H9 (cell line): Measurements from ENCODE around the gene SYT7. TPM values are rescaled to one million over a fixed set of nuclear protein-coding genes. Genes with fewer than 3 reads are reported as not detected.

ENCODE experiments used
- DNase-seq: peaks from one replicate; pipeline ENCODE4 v3.0.0-alpha.2; 2017
- H2AFZ ChIP-seq: one replicate; pipeline ENCODE4 v1.6.1; 2013; ENCODE audit warnings: mild to moderate bottlenecking, low read length, control low read depth, moderate library complexity
- H2AK5ac ChIP-seq: 2 replicates; pipeline ENCODE4 v1.6.1; 2013; ENCODE audit warnings: low read length, control low read depth, mixed read lengths; ENCODE audit not compliant: insufficient read length
- H2BK120ac ChIP-seq: one replicate; pipeline ENCODE4 v1.6.1; 2013; ENCODE audit warnings: low read depth, mild to moderate bottlenecking, low read length, control low read depth, inconsistent platforms; ENCODE audit not compliant: poor library complexity, severe bottlenecking
- H2BK12ac ChIP-seq: 2 replicates; pipeline ENCODE4 v1.6.1; 2013; ENCODE audit warnings: low read length, control low read depth, mixed read lengths, low read depth; ENCODE audit not compliant: insufficient read length
- H2BK15ac ChIP-seq: 2 replicates; pipeline ENCODE4 v1.6.1; 2013; ENCODE audit warnings: low read depth, low read length, control low read depth
- H2BK20ac ChIP-seq: one replicate; pipeline ENCODE4 v1.6.1; 2013; ENCODE audit warnings: low read depth, mild to moderate bottlenecking, low read length, control low read depth, inconsistent platforms; ENCODE audit not compliant: poor library complexity, severe bottlenecking
- H2BK5ac ChIP-seq: 2 replicates; pipeline ENCODE4 v1.6.1; 2013; ENCODE audit warnings: low read length, control low read depth, mixed read lengths; ENCODE audit not compliant: insufficient read length
- H3K14ac ChIP-seq: 2 replicates; pipeline ENCODE4 v1.6.1; 2013; ENCODE audit warnings: low read length, control low read depth; ENCODE audit not compliant: insufficient read depth
- H3K18ac ChIP-seq: 2 replicates; pipeline ENCODE4 v1.6.1; 2013; ENCODE audit warnings: low read depth, mild to moderate bottlenecking, mixed read lengths, low read length, control low read depth; ENCODE audit not compliant: insufficient read length
- H3K23ac ChIP-seq: 2 replicates; pipeline ENCODE4 v1.6.1; 2013; ENCODE audit warnings: low read length, control low read depth, mixed read lengths, low read depth; ENCODE audit not compliant: insufficient read length
- H3K23me2 ChIP-seq: 2 replicates; pipeline ENCODE4 v1.6.1; 2013; ENCODE audit warnings: low read depth, mild to moderate bottlenecking, mixed read lengths, low read length, control low read depth; ENCODE audit not compliant: insufficient read length, poor library complexity, severe bottlenecking
- H3K27ac ChIP-seq: 2 replicates; pipeline ENCODE4 v1.5.1; 2013; ENCODE audit warnings: low read length, control low read depth, mixed read lengths, low read depth; ENCODE audit not compliant: insufficient read length
- H3K27me3 ChIP-seq: 2 replicates; pipeline ENCODE4 v1.6.1; 2013; ENCODE audit warnings: low read length, control low read depth, inconsistent platforms; ENCODE audit not compliant: insufficient read depth
- H3K4ac ChIP-seq: 2 replicates; pipeline ENCODE4 v1.6.1; 2013; ENCODE audit warnings: low read depth, mild to moderate bottlenecking, control low read depth, inconsistent platforms, low read length, moderate library complexity
- H3K4me1 ChIP-seq: 2 replicates; pipeline ENCODE4 v1.6.1; 2013; ENCODE audit warnings: low read length, control low read depth, inconsistent platforms; ENCODE audit not compliant: insufficient read depth
- H3K4me2 ChIP-seq: 2 replicates; pipeline ENCODE4 v1.6.1; 2013; ENCODE audit warnings: low read length, control low read depth, mixed read lengths; ENCODE audit not compliant: insufficient read length, insufficient read depth
- H3K56ac ChIP-seq: 2 replicates; pipeline ENCODE4 v1.6.1; 2013; ENCODE audit warnings: low read depth, mild to moderate bottlenecking, mixed read lengths, low read length, control low read depth; ENCODE audit not compliant: insufficient read length
- H3K79me1 ChIP-seq: 2 replicates; pipeline ENCODE4 v1.6.1; 2013; ENCODE audit warnings: low read depth, mild to moderate bottlenecking, moderate library complexity, low read length, control low read depth, inconsistent platforms; ENCODE audit not compliant: insufficient read depth, poor library complexity, severe bottlenecking
- H3K79me2 ChIP-seq: 2 replicates; pipeline ENCODE4 v1.6.1; 2013; ENCODE audit warnings: low read length, control low read depth, inconsistent platforms; ENCODE audit not compliant: insufficient read depth
- H3K9ac ChIP-seq: 2 replicates; pipeline ENCODE4 v1.6.1; 2013; ENCODE audit warnings: low read length, control low read depth, mixed read lengths; ENCODE audit not compliant: insufficient read length; ENCODE audit errors: extremely low read depth
- H3K9me3 ChIP-seq: one replicate; pipeline ENCODE4 v1.6.1; 2013; ENCODE audit warnings: low read depth, low read length, inconsistent platforms; ENCODE audit not compliant: control insufficient read depth
- H3T11ph ChIP-seq: one replicate; pipeline ENCODE4 v1.6.1; 2013; ENCODE audit warnings: mild to moderate bottlenecking, low read length, control low read depth, inconsistent platforms
- H4K20me1 ChIP-seq: one replicate; pipeline ENCODE4 v1.6.1; 2013; ENCODE audit not compliant: control insufficient read depth, insufficient read length, insufficient read depth
- H4K5ac ChIP-seq: 2 replicates; pipeline ENCODE4 v1.6.1; 2013; ENCODE audit warnings: low read depth, mild to moderate bottlenecking, mixed read lengths, low read length, control low read depth; ENCODE audit not compliant: insufficient read length
- H4K8ac ChIP-seq: replicated peaks from 2 replicates; pipeline ENCODE4 v1.6.1; 2013; ENCODE audit warnings: low read length, control low read depth, mixed read lengths, low read depth; ENCODE audit not compliant: insufficient read length
- H4K91ac ChIP-seq: 2 replicates; pipeline ENCODE4 v1.6.1; 2013; ENCODE audit warnings: low read depth, mild to moderate bottlenecking, moderate library complexity, mixed read lengths, low read length, control low read depth; ENCODE audit not compliant: insufficient read length
- H3K27ac Mint-ChIP-seq, 3 experiments: 2 replicates in 2 of 3; 3 replicates in 1 of 3; pipeline ENCODE4 v1.8.0; 2020 to 2021; ENCODE audit warnings: mixed read lengths in 3 of 3, mild to moderate bottlenecking in 1 of 3, moderate library complexity in 1 of 3
- H3K27me3 Mint-ChIP-seq: 2 replicates; pipeline ENCODE4 v1.8.0; 2021; ENCODE audit warnings: low read depth, mild to moderate bottlenecking, moderate library complexity, mixed read lengths
- H3K36me3 Mint-ChIP-seq, 3 experiments: 2 replicates in 2 of 3; 3 replicates in 1 of 3; pipeline ENCODE4 v1.8.0; 2020 to 2021; ENCODE audit warnings: low read depth in 3 of 3, mixed read lengths in 3 of 3; ENCODE audit not compliant: insufficient read depth in 1 of 3
- H3K4me1 Mint-ChIP-seq, 2 experiments: 2 replicates each; pipeline ENCODE4 v1.8.0; 2020; ENCODE audit warnings: mixed read lengths in 2 of 2
- H3K4me3 Mint-ChIP-seq, 2 experiments: 2 replicates in 1 of 2; 3 replicates in 1 of 2; pipeline ENCODE4 v1.8.0; 2020 to 2021; ENCODE audit warnings: mild to moderate bottlenecking in 2 of 2, mixed read lengths in 2 of 2, moderate library complexity in 1 of 2
- H3K9me3 Mint-ChIP-seq, 2 experiments: 2 replicates in 1 of 2; 3 replicates in 1 of 2; pipeline ENCODE4 v1.8.0; 2020; ENCODE audit warnings: mild to moderate bottlenecking in 2 of 2, mixed read lengths in 2 of 2, moderate library complexity in 1 of 2
- CTCF ChIP-seq: fragments of 200-600 bp; sonication (generic); conservative IDR thresholded peaks from 3 replicates; pipeline ENCODE4 v1.8.0; 2021; ENCODE audit warnings: antibody characterized with exemption, mild to moderate bottlenecking
- WGBS: extraction: QIAGEN DNeasy Blood & Tissue Kit; methylation state at CpG from one replicate; pipeline ENCODE4 v1.1.7; 2013; ENCODE audit warnings: missing lambda C conversion rate, low lambda C conversion rate, mixed read lengths; ENCODE audit not compliant: insufficient read length; ENCODE audit errors: extremely low coverage; 5-methylcytosine and 5-hydroxymethylcytosine counted together
- total RNA-seq: library from RNA; stranded (reverse); gene quantifications from 2 replicates; pipeline ENCODE4 v1.2.1, GENCODE V29; 2021

Gene SYT7
- total RNA-seq, 1 experiment from 2014 or later: 8.8 TPM

- no peaks in the 10 kb centered on the region; the same call in 1 of the 2 replicates for H3K27me3 Mint-ChIP-seq
- H3K27ac ChIP-seq: no peak overlapping the region
- H4K8ac ChIP-seq: no peak overlapping the region
- H3K9me3 Mint-ChIP-seq: no peaks in the 10 kb centered on the region
- H3K36me3 Mint-ChIP-seq: peaks cover 0 to 5% (median 4%) of the 10 kb centered on the region in 3 experiments; a peak in 2 of 7 replicates
- H3K79me1 ChIP-seq: no peaks in the 10 kb centered on the region
- H2BK120ac ChIP-seq: no peak overlapping the region
- WGBS: no CpG with 5 or more reads among the region's 32 CpGs
- H2BK15ac ChIP-seq: no peak overlapping the region
- no peaks in the 10 kb centered on the region for H3K79me2 ChIP-seq
- no peaks in the 10 kb centered on the region for H4K20me1 ChIP-seq
- no peak overlapping the region for H4K91ac ChIP-seq
- H3K4ac ChIP-seq: no peak overlapping the region
- no peak overlapping the region for H3T11ph ChIP-seq
- no peak overlapping the region for H2AK5ac ChIP-seq
- no peak overlapping the region for H3K9ac ChIP-seq
- H3K4me1 ChIP-seq: peaks cover 2% of the 10 kb centered on the region; the same call in 1 of the 2 replicates
- no peak overlapping the region for H2BK20ac ChIP-seq
- H4K5ac ChIP-seq: no peak overlapping the region
- H3K56ac ChIP-seq: no peak overlapping the region
- no peak overlapping the region for H3K18ac ChIP-seq
- no peak for DNase-seq
- no peaks in the 10 kb centered on the region for H3K23me2 ChIP-seq
- H3K4me2 ChIP-seq: no peak overlapping the region
- H3K4me3 Mint-ChIP-seq: no peak overlapping the region
- H2BK12ac ChIP-seq: no peak overlapping the region
- H2AFZ ChIP-seq: no peak overlapping the region
- H3K27me3 ChIP-seq: no peaks in the 10 kb centered on the region
- H3K9me3 ChIP-seq: no peaks in the 10 kb centered on the region
- H3K4me1 Mint-ChIP-seq: peaks cover 21 to 51% of the 10 kb centered on the region in 2 experiments
- no peak overlapping the region for H3K23ac ChIP-seq
- TF ChIP-seq CTCF: no peak
- no peak overlapping the region for H2BK5ac ChIP-seq
- no peak overlapping the region for H3K14ac ChIP-seq
- H3K27ac Mint-ChIP-seq: no peak overlapping the region
These were observed 35.0 kb downstream of the SYT7 start for GRCh38 chr11:61545921-61546320.
